ENCODE data around the gene SLCO3A1. TPM values are rescaled to one million over a fixed set of nuclear protein-coding genes. Genes with fewer than 3 reads are reported as not detected.

The SLCO3A1 gene
- total RNA-seq, 1 experiment from 2014 or later, result 9.1 TPM

DNA sequence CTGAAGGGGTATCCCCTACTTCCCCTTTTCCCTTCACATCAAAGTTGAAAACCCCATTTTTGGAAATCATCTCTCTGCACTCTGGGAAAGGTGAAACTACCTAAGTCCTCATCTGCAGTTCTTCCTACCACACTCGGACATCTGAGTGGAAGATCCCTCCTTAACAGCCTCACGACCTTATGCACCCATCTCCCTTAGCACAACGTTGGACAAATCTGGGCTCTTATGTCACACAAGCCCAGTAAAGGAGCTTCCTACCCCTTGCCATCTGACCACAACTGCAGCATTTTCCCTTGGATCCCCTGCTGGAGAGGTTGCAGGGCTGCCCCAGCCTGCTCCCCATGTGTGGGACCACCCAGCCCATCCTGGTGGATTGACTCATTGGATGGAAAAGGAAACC is 288.1 kb downstream of the SLCO3A1 start (continued):
- TF ChIP-seq KAT7 (CRISPR knock-in tag; IDR thresholded peaks at IDR 0.05; ENCODE audit: borderline replicate concordance) (no peak), SMAD3 (CRISPR knock-in tag; IDR thresholded peaks at IDR 0.05; ENCODE audit: borderline replicate concordance) (no peak)

DNA sequence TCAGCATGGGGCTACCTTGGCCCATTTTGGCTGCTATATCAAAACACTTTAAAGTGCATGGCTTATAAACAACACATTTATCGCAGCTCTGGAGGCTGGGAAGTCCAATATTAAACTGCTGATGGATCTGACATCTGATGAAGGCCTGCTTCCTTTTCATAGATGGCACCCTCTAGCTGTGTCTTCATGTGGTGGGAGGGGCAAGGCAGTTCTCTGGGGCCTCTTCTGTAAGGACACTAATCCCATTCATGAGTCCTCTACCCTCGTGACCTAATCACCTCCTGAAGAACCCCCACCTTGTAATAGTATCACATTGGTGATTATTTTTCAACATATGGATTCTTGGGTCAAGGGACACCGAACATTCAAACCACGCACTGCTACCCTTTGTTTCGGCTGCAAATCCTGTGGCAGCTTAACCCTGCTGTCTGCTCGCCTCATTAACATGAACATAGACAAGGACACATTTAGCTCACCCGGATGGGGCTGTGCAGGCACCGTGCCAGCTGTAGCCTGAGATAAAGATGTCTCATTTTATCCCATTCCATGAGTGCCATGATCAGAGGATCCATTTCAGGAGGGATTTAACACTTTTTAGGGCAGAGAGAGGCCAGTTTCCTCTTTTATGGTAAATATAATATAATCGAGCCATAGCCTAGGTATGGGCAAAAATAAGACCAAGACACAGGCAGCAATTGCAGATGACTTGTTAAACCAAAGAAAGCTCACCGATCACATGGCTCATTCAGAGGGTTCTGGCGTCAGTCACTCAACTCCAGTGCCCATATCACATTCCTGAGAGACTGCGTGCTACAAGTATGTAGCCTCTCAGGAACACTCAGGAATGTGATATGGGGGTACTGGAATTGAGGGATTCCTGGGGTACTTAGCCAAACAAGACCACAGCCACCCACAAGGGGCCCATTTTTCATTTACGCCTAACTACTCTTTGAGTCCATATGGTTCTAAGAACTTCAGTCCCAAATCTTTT is 289.0 kb downstream of the SLCO3A1 start:
- Mint-ChIP-seq H3K4me3 (no peak overlapping the region), H3K36me3 (no peaks in the 10 kb centered on the region; the same call in 1 of the 2 replicates), H3K27me3 (ENCODE audit: low read depth) (no peaks in the 10 kb centered on the region), H3K4me1 (peaks cover 35% of the 10 kb centered on the region), H3K9me3 (no peaks in the 10 kb centered on the region), H3K27ac (no peak overlapping the region)
- CTCF ChIA-PET, result interaction anchor here (0.9 kb wide), 1 partner anchor 26 kb away, joined by 3 read pairs; no protein-coding TSS in a partner anchor
- no peak for ATAC-seq
- no peak for DNase-seq (ENCODE audit: low spot score)
- POLR2A ChIA-PET, result no interaction called here
- TF ChIP-seq, protein P1, sequence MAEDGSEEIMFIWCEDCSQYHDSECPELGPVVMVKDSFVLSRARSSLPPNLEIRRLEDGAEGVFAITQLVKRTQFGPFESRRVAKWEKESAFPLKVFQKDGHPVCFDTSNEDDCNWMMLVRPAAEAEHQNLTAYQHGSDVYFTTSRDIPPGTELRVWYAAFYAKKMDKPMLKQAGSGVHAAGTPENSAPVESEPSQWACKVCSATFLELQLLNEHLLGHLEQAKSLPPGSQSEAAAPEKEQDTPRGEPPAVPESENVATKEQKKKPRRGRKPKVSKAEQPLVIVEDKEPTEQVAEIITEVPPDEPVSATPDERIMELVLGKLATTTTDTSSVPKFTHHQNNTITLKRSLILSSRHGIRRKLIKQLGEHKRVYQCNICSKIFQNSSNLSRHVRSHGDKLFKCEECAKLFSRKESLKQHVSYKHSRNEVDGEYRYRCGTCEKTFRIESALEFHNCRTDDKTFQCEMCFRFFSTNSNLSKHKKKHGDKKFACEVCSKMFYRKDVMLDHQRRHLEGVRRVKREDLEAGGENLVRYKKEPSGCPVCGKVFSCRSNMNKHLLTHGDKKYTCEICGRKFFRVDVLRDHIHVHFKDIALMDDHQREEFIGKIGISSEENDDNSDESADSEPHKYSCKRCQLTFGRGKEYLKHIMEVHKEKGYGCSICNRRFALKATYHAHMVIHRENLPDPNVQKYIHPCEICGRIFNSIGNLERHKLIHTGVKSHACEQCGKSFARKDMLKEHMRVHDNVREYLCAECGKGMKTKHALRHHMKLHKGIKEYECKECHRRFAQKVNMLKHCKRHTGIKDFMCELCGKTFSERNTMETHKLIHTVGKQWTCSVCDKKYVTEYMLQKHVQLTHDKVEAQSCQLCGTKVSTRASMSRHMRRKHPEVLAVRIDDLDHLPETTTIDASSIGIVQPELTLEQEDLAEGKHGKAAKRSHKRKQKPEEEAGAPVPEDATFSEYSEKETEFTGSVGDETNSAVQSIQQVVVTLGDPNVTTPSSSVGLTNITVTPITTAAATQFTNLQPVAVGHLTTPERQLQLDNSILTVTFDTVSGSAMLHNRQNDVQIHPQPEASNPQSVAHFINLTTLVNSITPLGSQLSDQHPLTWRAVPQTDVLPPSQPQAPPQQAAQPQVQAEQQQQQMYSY (CRISPR knock-in tag; IDR thresholded peaks at IDR 0.05), result no peak
- TF ChIP-seq JUN (CRISPR knock-in tag; IDR thresholded peaks at IDR 0.05), result no peak
- TF ChIP-seq, protein P2, sequence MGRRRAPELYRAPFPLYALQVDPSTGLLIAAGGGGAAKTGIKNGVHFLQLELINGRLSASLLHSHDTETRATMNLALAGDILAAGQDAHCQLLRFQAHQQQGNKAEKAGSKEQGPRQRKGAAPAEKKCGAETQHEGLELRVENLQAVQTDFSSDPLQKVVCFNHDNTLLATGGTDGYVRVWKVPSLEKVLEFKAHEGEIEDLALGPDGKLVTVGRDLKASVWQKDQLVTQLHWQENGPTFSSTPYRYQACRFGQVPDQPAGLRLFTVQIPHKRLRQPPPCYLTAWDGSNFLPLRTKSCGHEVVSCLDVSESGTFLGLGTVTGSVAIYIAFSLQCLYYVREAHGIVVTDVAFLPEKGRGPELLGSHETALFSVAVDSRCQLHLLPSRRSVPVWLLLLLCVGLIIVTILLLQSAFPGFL (CRISPR knock-in tag; IDR thresholded peaks at IDR 0.05; ENCODE audit: borderline replicate concordance), result no peak
- no peak for TF ChIP-seq ATF1 (CRISPR knock-in tag; IDR thresholded peaks at IDR 0.05)
- TF ChIP-seq, protein P3, sequence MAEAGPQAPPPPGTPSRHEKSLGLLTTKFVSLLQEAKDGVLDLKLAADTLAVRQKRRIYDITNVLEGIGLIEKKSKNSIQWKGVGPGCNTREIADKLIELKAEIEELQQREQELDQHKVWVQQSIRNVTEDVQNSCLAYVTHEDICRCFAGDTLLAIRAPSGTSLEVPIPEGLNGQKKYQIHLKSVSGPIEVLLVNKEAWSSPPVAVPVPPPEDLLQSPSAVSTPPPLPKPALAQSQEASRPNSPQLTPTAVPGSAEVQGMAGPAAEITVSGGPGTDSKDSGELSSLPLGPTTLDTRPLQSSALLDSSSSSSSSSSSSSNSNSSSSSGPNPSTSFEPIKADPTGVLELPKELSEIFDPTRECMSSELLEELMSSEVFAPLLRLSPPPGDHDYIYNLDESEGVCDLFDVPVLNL (CRISPR knock-in tag; IDR thresholded peaks at IDR 0.05; ENCODE audit: borderline replicate concordance, low read depth), result no peak
- no peak for TF ChIP-seq ZNF121 (CRISPR knock-in tag; IDR thresholded peaks at IDR 0.05)
- no peak for TF ChIP-seq ZNF396 (CRISPR knock-in tag; IDR thresholded peaks at IDR 0.05; ENCODE audit: borderline replicate concordance)
- TF ChIP-seq FOXJ3 (CRISPR knock-in tag; IDR thresholded peaks at IDR 0.05; ENCODE audit: borderline replicate concordance), result no peak
- no peak for TF ChIP-seq IRF2 (CRISPR knock-in tag; IDR thresholded peaks at IDR 0.05; ENCODE audit: borderline replicate concordance, low read depth)
- TF ChIP-seq, protein P4, sequence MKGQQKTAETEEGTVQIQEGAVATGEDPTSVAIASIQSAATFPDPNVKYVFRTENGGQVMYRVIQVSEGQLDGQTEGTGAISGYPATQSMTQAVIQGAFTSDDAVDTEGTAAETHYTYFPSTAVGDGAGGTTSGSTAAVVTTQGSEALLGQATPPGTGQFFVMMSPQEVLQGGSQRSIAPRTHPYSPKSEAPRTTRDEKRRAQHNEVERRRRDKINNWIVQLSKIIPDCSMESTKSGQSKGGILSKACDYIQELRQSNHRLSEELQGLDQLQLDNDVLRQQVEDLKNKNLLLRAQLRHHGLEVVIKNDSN (CRISPR knock-in tag; IDR thresholded peaks at IDR 0.05), result no peak
- TF ChIP-seq, protein P5, sequence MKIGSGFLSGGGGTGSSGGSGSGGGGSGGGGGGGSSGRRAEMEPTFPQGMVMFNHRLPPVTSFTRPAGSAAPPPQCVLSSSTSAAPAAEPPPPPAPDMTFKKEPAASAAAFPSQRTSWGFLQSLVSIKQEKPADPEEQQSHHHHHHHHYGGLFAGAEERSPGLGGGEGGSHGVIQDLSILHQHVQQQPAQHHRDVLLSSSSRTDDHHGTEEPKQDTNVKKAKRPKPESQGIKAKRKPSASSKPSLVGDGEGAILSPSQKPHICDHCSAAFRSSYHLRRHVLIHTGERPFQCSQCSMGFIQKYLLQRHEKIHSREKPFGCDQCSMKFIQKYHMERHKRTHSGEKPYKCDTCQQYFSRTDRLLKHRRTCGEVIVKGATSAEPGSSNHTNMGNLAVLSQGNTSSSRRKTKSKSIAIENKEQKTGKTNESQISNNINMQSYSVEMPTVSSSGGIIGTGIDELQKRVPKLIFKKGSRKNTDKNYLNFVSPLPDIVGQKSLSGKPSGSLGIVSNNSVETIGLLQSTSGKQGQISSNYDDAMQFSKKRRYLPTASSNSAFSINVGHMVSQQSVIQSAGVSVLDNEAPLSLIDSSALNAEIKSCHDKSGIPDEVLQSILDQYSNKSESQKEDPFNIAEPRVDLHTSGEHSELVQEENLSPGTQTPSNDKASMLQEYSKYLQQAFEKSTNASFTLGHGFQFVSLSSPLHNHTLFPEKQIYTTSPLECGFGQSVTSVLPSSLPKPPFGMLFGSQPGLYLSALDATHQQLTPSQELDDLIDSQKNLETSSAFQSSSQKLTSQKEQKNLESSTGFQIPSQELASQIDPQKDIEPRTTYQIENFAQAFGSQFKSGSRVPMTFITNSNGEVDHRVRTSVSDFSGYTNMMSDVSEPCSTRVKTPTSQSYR (CRISPR knock-in tag; IDR thresholded peaks at IDR 0.05), result no peak
- TF ChIP-seq, protein P6, sequence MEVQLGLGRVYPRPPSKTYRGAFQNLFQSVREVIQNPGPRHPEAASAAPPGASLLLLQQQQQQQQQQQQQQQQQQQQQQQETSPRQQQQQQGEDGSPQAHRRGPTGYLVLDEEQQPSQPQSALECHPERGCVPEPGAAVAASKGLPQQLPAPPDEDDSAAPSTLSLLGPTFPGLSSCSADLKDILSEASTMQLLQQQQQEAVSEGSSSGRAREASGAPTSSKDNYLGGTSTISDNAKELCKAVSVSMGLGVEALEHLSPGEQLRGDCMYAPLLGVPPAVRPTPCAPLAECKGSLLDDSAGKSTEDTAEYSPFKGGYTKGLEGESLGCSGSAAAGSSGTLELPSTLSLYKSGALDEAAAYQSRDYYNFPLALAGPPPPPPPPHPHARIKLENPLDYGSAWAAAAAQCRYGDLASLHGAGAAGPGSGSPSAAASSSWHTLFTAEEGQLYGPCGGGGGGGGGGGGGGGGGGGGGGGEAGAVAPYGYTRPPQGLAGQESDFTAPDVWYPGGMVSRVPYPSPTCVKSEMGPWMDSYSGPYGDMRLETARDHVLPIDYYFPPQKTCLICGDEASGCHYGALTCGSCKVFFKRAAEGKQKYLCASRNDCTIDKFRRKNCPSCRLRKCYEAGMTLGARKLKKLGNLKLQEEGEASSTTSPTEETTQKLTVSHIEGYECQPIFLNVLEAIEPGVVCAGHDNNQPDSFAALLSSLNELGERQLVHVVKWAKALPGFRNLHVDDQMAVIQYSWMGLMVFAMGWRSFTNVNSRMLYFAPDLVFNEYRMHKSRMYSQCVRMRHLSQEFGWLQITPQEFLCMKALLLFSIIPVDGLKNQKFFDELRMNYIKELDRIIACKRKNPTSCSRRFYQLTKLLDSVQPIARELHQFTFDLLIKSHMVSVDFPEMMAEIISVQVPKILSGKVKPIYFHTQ (CRISPR knock-in tag; IDR thresholded peaks at IDR 0.05), result no peak
- TF ChIP-seq SP1 (CRISPR knock-in tag; conservative IDR thresholded peaks at IDR 0.05), result no peak
- TF ChIP-seq HMGA2 (CRISPR knock-in tag; IDR thresholded peaks at IDR 0.05), result no peak
- TF ChIP-seq, protein P7, sequence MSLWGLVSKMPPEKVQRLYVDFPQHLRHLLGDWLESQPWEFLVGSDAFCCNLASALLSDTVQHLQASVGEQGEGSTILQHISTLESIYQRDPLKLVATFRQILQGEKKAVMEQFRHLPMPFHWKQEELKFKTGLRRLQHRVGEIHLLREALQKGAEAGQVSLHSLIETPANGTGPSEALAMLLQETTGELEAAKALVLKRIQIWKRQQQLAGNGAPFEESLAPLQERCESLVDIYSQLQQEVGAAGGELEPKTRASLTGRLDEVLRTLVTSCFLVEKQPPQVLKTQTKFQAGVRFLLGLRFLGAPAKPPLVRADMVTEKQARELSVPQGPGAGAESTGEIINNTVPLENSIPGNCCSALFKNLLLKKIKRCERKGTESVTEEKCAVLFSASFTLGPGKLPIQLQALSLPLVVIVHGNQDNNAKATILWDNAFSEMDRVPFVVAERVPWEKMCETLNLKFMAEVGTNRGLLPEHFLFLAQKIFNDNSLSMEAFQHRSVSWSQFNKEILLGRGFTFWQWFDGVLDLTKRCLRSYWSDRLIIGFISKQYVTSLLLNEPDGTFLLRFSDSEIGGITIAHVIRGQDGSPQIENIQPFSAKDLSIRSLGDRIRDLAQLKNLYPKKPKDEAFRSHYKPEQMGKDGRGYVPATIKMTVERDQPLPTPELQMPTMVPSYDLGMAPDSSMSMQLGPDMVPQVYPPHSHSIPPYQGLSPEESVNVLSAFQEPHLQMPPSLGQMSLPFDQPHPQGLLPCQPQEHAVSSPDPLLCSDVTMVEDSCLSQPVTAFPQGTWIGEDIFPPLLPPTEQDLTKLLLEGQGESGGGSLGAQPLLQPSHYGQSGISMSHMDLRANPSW (CRISPR knock-in tag; conservative IDR thresholded peaks at IDR 0.05; ENCODE audit: low read depth), result no peak
